ENCODE measurements around the gene KIF5B.

Gene KIF5B

GRCh38 chr10:31959461-31960173, 96.6 kb downstream of the KIF5B start:
- no peak for DNase-seq
